Stimulated activated CD8-positive, alpha-beta memory T cell treated with anti-CD3 and anti-CD28 coated beads, Interleukin-4, amount 100 ng/mL, for 48 hours (primary cell): ENCODE measurements around the gene FIGLA.
"Not testable (repeated sequence)": the region's sequence is repeated elsewhere in the genome, so short reads cannot be mapped to it uniquely, and the experiment has no call there.

Source experiments
- DNase-seq: peaks from one replicate; pipeline ENCODE4 v3.0.0-alpha.2; 2020

The FIGLA gene

DNA sequence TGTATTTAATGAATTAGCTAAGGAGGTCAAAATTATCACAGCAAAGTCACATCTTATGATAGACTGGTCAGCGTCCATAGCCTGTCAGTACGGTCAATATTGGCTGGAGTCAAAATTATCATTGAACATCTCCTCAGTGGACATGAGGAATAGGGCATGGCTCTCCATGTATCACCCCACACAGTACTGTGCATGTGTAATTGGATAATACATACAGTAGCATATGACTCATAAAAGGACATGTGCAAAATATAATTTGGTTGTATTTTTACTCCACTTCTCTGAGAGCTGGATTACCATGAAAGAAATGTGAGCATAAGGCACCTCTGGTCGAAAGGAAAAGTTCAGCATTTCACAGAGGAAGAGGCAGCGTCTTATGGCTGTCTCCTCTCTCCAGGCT lies 47.4 kb downstream of the FIGLA start:
- DNase-seq, result no peak

- not testable (repeated sequence) for DNase-seq
These were observed 51.0 kb downstream of the FIGLA start for GRCh38 chr2:70739492-70739891.

DNA sequence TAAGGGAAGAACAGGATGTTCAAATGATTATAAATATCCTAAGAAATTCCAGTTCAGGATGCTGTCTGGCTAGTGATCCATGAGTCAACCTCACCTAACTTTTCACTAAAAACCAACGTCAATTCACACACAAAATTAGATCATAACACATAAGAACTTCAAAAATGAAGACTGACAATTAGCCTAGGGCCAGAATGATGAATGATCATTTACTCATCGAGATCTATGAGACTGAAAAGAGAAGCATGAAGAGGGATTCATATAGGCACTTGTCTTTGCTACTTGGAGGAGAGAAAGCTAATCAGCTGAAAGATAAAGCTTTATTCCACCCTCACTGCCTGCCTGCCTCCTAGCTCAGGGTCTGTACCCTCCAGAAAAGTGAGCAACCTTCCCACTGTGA lies 52.3 kb downstream of the FIGLA start:
- no peak for DNase-seq

GRCh38 chr2:70735071-70735470 lies 55.4 kb downstream of the FIGLA start:
- no peak for DNase-seq

GRCh38 chr2:70733646-70734180 lies 56.7 kb downstream of the FIGLA start:
- no peak for DNase-seq

DNA sequence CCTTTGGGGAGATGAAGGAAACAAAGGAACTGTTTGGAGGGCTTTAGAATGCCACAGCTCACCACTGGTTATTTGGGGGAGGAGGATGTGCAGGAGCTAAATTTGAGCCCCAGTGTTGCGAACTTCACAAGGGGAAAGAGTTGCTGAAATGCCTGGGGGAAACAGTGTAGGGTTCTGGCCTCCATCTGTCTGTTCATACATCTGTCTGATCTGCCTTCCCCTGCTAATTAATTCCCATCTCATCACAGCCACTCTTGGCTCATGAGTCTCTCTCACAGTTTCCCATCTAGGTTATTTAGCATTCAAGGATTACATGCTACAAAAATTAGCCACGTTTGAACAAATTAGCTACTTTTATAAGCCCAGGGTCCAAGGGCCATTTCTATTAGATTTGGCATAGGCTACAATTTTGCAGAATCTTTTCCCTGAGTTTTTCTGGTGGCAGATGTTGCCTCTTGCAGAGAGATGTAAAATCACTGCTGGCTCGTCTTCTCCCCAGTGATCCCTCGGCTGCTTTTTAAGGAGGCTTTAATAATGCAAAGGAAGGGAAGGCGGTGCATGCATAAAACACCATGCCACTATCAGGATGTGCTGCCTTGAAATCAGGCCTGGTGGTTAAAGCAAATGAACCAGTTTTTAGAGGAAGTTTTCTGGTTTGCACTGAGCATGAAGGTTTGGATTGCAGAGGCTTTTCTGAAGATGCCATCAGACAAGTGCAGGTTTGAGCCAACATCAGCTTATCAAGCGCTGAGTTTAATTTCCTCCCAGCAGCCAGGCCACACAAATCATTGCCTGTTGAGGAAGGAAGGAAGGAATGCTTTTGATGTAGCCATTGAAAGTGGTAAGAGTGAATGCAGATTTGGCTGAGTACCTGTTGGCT lies 57.4 kb downstream of the FIGLA start:
- no peak for DNase-seq

GRCh38 chr2:70730730-70731129 lies 59.7 kb downstream of the FIGLA start:
- no peak for DNase-seq

GRCh38 chr2:70729647-70730046 lies 60.8 kb downstream of the FIGLA start:
- no peak for DNase-seq

- DNase-seq, result no peak
These were observed 62.3 kb downstream of the FIGLA start for GRCh38 chr2:70728128-70728527.
